Transverse colon (tissue), 4 donors: ENCODE measurements around the gene WDR45. TPM values are rescaled to one million over a fixed set of nuclear protein-coding genes. Genes with fewer than 3 reads are reported as not detected.
A peak's percentile ranks its signal among the peaks of the same experiment; 100 is the strongest.

Experiments
- DNase-seq: peaks from one replicate; pipeline ENCODE4 v3.0.0-alpha.2; 2019
- H3K27ac ChIP-seq, 4 donors: fragments of 200-600 bp; sonication (generic); 2 replicates each; pipeline ENCODE4 v1.5.1; 2016 to 2018; ENCODE audit warnings: inconsistent platforms in 4 of 4
- H3K27me3 ChIP-seq: fragments of 200-600 bp; sonication (generic); 2 replicates; pipeline ENCODE4 v1.5.1; 2017; ENCODE audit warnings: inconsistent platforms
- H3K36me3 ChIP-seq, 4 donors: fragments of 200-600 bp; sonication (generic); 2 replicates each; pipeline ENCODE4 v1.5.1; 2017 to 2019; ENCODE audit warnings: inconsistent platforms in 4 of 4
- H3K4me1 ChIP-seq, 4 donors: fragments of 200-600 bp; sonication (generic); 2 replicates each; pipeline ENCODE4 v1.5.1; 2017 to 2020; ENCODE audit warnings: inconsistent platforms in 4 of 4
- H3K4me3 ChIP-seq, 4 donors: fragments of 200-600 bp; sonication (generic); 1 replicate in 1 of 4; 2 replicates in 3 of 4; pipeline versions ENCODE4 v1.5.1 to v1.6.1; 2017 to 2019; ENCODE audit warnings: inconsistent platforms in 4 of 4
- H3K9me3 ChIP-seq, 2 donors: fragments of 200-600 bp; sonication (generic); 2 replicates each; pipeline ENCODE4 v1.5.1; 2017 to 2019; ENCODE audit warnings: inconsistent platforms in 2 of 2
- EP300 ChIP-seq: sonication (generic); formaldehyde crosslinking; IDR thresholded peaks from one replicate; pipeline ENCODE4 v1.6.1; 2017; ENCODE audit warnings: antibody characterized with exemption, low read depth
- POLR2A ChIP-seq: fragments of 450-650 bp; IDR thresholded peaks from one replicate; pipeline ENCODE4 v1.6.1; 2016; ENCODE audit warnings: antibody characterized with exemption, mild to moderate bottlenecking, moderate library complexity
- POLR2AphosphoS5 ChIP-seq, 3 donors: sonication (generic); formaldehyde crosslinking; IDR thresholded peaks; one replicate each; pipeline ENCODE4 v1.6.1; 2016; ENCODE audit warnings: antibody characterized with exemption in 3 of 3
- WGBS, 2 donors: methylation state at CpG; one replicate each; pipeline ENCODE4 v1.1.5; 2018; ENCODE audit warnings: low coverage in 1 of 2; 5-methylcytosine and 5-hydroxymethylcytosine counted together
- in situ Hi-C, 4 donors: fragments of 200-750 bp; cut with MboI; loops; one replicate each; pipeline versions ENCODE4 v1.15.0 to v1.15.1; 2017; ENCODE audit warnings: low sequenced_read_pairs in 3 of 4, low pct_ligation_motif_present in 1 of 4, low pct_unique_long_range_greater_than_20kb in 1 of 4
- intact Hi-C: fragments of 100-400 bp; cut with DNase I; formaldehyde crosslinking; loops from one replicate; pipeline ENCODE4 v1.15.1; 2023; ENCODE audit warnings: low total_unique reads
- total RNA-seq, 4 donors: library from RNA; depleted of rRNA; stranded (reverse); fragments of >200 nt; gene quantifications; one replicate each; pipeline ENCODE4 v1.1.0, GENCODE V29; 2016
- TF ChIP-seq, protein P1 (sequence below), 5 experiments: fragments of 200-600 bp in 3 of 5; fragments of 450-650 bp in 2 of 5; sonication (generic) in 3 of 5; IDR thresholded peaks; 1 replicate in 2 of 5; 2 replicates in 3 of 5; pipeline ENCODE4 v1.5.1; 2016 to 2017; ENCODE audit warnings: antibody characterized with exemption in 5 of 5, inconsistent platforms in 3 of 5, mild to moderate bottlenecking in 2 of 5, moderate library complexity in 1 of 5

WDR45 gene
- total RNA-seq, 4 donors from 2014 or later, result 73.5 to 205 (median 117) TPM

- peak overlapping the region; percentile 92 to 97 (median 96) for H3K27ac ChIP-seq
- H3K4me3 ChIP-seq, result peak overlapping the region in 1 of 4 donors; percentile 3
- intact Hi-C loops (no loop called here), in situ Hi-C loops (no loop called here)
- WGBS, 2 donors, result 31% methylated on average over 9 of the region's 9 CpGs; no CpG with 5 or more reads in 1 of the 2 donors
- H3K27me3 ChIP-seq, result no peaks in the 10 kb centered on the region
- no peaks in the 10 kb centered on the region for H3K9me3 ChIP-seq
- peaks cover 0 to 10% (median 0%) of the 10 kb centered on the region in 4 donors for H3K36me3 ChIP-seq
- TF ChIP-seq EP300, result no peak
- no peak for TF ChIP-seq POLR2A
- peak in 1 of 3 donors; percentile 23 for TF ChIP-seq POLR2AphosphoS5 (IDR thresholded peaks at IDR 0.05)
- TF ChIP-seq, protein P1, sequence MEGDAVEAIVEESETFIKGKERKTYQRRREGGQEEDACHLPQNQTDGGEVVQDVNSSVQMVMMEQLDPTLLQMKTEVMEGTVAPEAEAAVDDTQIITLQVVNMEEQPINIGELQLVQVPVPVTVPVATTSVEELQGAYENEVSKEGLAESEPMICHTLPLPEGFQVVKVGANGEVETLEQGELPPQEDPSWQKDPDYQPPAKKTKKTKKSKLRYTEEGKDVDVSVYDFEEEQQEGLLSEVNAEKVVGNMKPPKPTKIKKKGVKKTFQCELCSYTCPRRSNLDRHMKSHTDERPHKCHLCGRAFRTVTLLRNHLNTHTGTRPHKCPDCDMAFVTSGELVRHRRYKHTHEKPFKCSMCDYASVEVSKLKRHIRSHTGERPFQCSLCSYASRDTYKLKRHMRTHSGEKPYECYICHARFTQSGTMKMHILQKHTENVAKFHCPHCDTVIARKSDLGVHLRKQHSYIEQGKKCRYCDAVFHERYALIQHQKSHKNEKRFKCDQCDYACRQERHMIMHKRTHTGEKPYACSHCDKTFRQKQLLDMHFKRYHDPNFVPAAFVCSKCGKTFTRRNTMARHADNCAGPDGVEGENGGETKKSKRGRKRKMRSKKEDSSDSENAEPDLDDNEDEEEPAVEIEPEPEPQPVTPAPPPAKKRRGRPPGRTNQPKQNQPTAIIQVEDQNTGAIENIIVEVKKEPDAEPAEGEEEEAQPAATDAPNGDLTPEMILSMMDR (IDR thresholded peaks at IDR 0.05), result no peak
- peak; percentile 66 for DNase-seq
- peaks cover 0 to 29% (median 6%) of the 10 kb centered on the region in 4 donors for H3K4me1 ChIP-seq
These were observed 39.9 kb downstream of the WDR45 start for GRCh38 chrX:49039598-49040375.

GRCh38 chrX:49037883-49038475 lies 41.7 kb downstream of the WDR45 start:
- Histone ChIP-seq H3K27ac (peak overlapping the region in 1 of 4 donors; percentile 92), H3K36me3 (peaks cover 0 to 10% (median 0%) of the 10 kb centered on the region in 4 donors), H3K4me1 (peaks cover 4 to 29% (median 6%) of the 10 kb centered on the region in 4 donors), H3K27me3 (no peaks in the 10 kb centered on the region), H3K4me3 (no peak overlapping the region), H3K9me3 (no peaks in the 10 kb centered on the region)
- DNase-seq, result no peak
- in situ Hi-C loops (no loop called here), intact Hi-C loops (no loop called here)
- TF ChIP-seq, protein P1 (IDR thresholded peaks at IDR 0.05), result no peak
- TF ChIP-seq POLR2AphosphoS5 (IDR thresholded peaks at IDR 0.05), result no peak
- no peak for TF ChIP-seq EP300
- no peak for TF ChIP-seq POLR2A
- WGBS, 2 donors, result 94% methylated on average over 15 of the region's 15 CpGs; no CpG with 5 or more reads in 1 of the 2 donors

- H3K9me3 ChIP-seq, result no peaks in the 10 kb centered on the region
- H3K27ac ChIP-seq, result peak overlapping the region in 1 of 4 donors; percentile 0
- peaks cover 0 to 8% (median 4%) of the 10 kb centered on the region in 4 donors for H3K4me1 ChIP-seq
- no peaks in the 10 kb centered on the region for H3K36me3 ChIP-seq
- DNase-seq, result no peak
- intact Hi-C loops (no loop called here), in situ Hi-C loops (no loop called here)
- no peaks in the 10 kb centered on the region for H3K27me3 ChIP-seq
- 86% methylated on average over 6 of the region's 6 CpGs; no CpG with 5 or more reads in 1 of the 2 donors for WGBS, 2 donors
- TF ChIP-seq, protein P1 (IDR thresholded peaks at IDR 0.05), result no peak
- no peak for TF ChIP-seq POLR2AphosphoS5 (IDR thresholded peaks at IDR 0.05)
- H3K4me3 ChIP-seq, result no peak overlapping the region
These were observed 49.4 kb downstream of the WDR45 start for GRCh38 chrX:49030283-49030682.

GRCh38 chrX:49029876-49030275 lies 49.8 kb downstream of the WDR45 start:
- 82% methylated on average over 5 of the region's 6 CpGs; no CpG with 5 or more reads in 1 of the 2 donors for WGBS, 2 donors
- Histone ChIP-seq H3K27ac (peak overlapping the region in 1 of 4 donors; percentile 0), H3K36me3 (no peaks in the 10 kb centered on the region), H3K9me3 (no peaks in the 10 kb centered on the region), H3K4me1 (peaks cover 0 to 8% (median 4%) of the 10 kb centered on the region in 4 donors), H3K4me3 (no peak overlapping the region), H3K27me3 (no peaks in the 10 kb centered on the region)
- intact Hi-C loops, result no loop called here
- no peak for TF ChIP-seq EP300
- TF ChIP-seq POLR2AphosphoS5 (IDR thresholded peaks at IDR 0.05), result no peak
- TF ChIP-seq POLR2A, result no peak
- TF ChIP-seq, protein P1 (IDR thresholded peaks at IDR 0.05), result no peak
- in situ Hi-C loops, result no loop called here
- peak; percentile 69 for DNase-seq
